BJ (cell line): ENCODE results near the gene PRDX2. TPM values are rescaled to one million over a fixed set of nuclear protein-coding genes. Genes with fewer than 3 reads are reported as not detected.

Source experiments
- CTCF ChIA-PET: fragments of 350-600 bp; formaldehyde crosslinking; extraction: SDS; loops from one replicate; lab custom pipeline; 2021; ENCODE audit warnings: antibody characterized with exemption, inconsistent platforms; lab: Yijun Ruan, JAX
- POLR2A ChIA-PET: fragments of 300-600 bp; sonication (Branson Sonifier 250); formaldehyde crosslinking; extraction: SDS; loops from one replicate; lab custom pipeline; 2021; ENCODE audit warnings: antibody characterized with exemption; lab: Charles Lee
- DNase-seq: peaks from one replicate; pipeline ENCODE4 v3.0.0-alpha.2; 2011; ENCODE audit warnings: low read depth
- H3K27me3 ChIP-seq: 2 replicates; pipeline ENCODE4 v1.6.0; 2011; ENCODE audit warnings: low read length; ENCODE audit not compliant: control insufficient read depth, insufficient read depth
- H3K36me3 ChIP-seq: 2 replicates; pipeline ENCODE4 v1.5.1; 2011; ENCODE audit warnings: low read length; ENCODE audit not compliant: control insufficient read depth, insufficient read depth
- H3K4me3 ChIP-seq: 2 replicates; pipeline ENCODE4 v1.5.1; 2011; ENCODE audit warnings: low read depth, mild to moderate bottlenecking, control low read depth, low read length
- CTCF ChIP-seq: IDR thresholded peaks from 2 replicates; pipeline ENCODE4 v1.5.1; 2011; ENCODE audit warnings: low read depth, mild to moderate bottlenecking, control low read depth, inconsistent platforms, low read length, moderate library complexity; ENCODE audit not compliant: insufficient read depth
- polyA plus RNA-seq: library from polyadenylated mRNA; depleted of rRNA; stranded (reverse); fragments of >200 nt; gene quantifications from 2 replicates; pipeline ENCODE4 v1.2.3, GENCODE V29; 2011

PRDX2 gene
- polyA plus RNA-seq, 1 experiment: 267 TPM

- Histone ChIP-seq H3K27me3 (no peaks in the 10 kb centered on the region), H3K36me3 (peaks cover 3% of the 10 kb centered on the region), H3K4me3 (no peak overlapping the region)
- TF ChIP-seq CTCF: no peak
- CTCF ChIA-PET: interaction anchor here (1.3 to 3.6 kb wide), 5 partner anchors 11 to 60 kb away, joined by 3 to 28 read pairs (median 7); no protein-coding TSS in a partner anchor
- POLR2A ChIA-PET: interaction anchor here (1.4 kb wide), 1 partner anchor 10 kb away, joined by 4 read pairs; no protein-coding TSS in a partner anchor
- DNase-seq: no peak
Measured at GRCh38 chr19:12788042-12788681, 13.4 kb downstream of the PRDX2 start.

- no peaks in the 10 kb centered on the region for H3K27me3 ChIP-seq
- DNase-seq: no peak
- CTCF ChIA-PET: interaction anchor here (2.3 to 3.6 kb wide), 3 partner anchors 10 to 14 kb away, joined by 5 to 28 read pairs (median 7); no protein-coding TSS in a partner anchor
- H3K4me3 ChIP-seq: no peak overlapping the region
- no peak for TF ChIP-seq CTCF
- POLR2A ChIA-PET: interaction anchor here (0.7 to 1.4 kb wide), 2 partner anchors 9 to 1242 kb away, joined by 4 to 6 read pairs; no protein-coding TSS in a partner anchor
- H3K36me3 ChIP-seq: no peaks in the 10 kb centered on the region
Measured at GRCh38 chr19:12787458-12787857, 14.1 kb downstream of the PRDX2 start.

GRCh38 chr19:12786952-12787351, 14.6 kb downstream of the PRDX2 start:
- POLR2A ChIA-PET: interaction anchor here (0.7 kb wide), 1 partner anchor 1241 kb away, joined by 6 read pairs; no protein-coding TSS in a partner anchor
- no peak for DNase-seq
- no peaks in the 10 kb centered on the region for H3K27me3 ChIP-seq
- CTCF ChIA-PET: interaction anchor here (3.6 kb wide), 1 partner anchor 9 kb away, joined by 28 read pairs; no protein-coding TSS in a partner anchor
- no peak for TF ChIP-seq CTCF
- no peak overlapping the region for H3K4me3 ChIP-seq
- no peaks in the 10 kb centered on the region for H3K36me3 ChIP-seq

- POLR2A ChIA-PET: no interaction called here
- CTCF ChIA-PET: interaction anchor here (0.6 to 3.6 kb wide), 3 partner anchors 9 to 51 kb away, joined by 4 to 28 read pairs (median 5); no protein-coding TSS in a partner anchor
- no peak for DNase-seq
- Histone ChIP-seq H3K27me3 (no peaks in the 10 kb centered on the region), H3K36me3 (no peaks in the 10 kb centered on the region), H3K4me3 (no peak overlapping the region)
- TF ChIP-seq CTCF: no peak
Measured at GRCh38 chr19:12786141-12786870, 15.3 kb downstream of the PRDX2 start.
